ENCODE results near the gene NPAS2. TPM values are rescaled to one million over a fixed set of nuclear protein-coding genes. Genes with fewer than 3 reads are reported as not detected.

Gene NPAS2
- total RNA-seq, 1 experiment from 2014 or later: not detected

- Histone ChIP-seq H3K4me2 (ENCODE audit: low read depth, low read length, poor library complexity, severe bottlenecking) (no peak overlapping the region), H3K4me3 (ENCODE audit: low read length) (no peak overlapping the region), H3K27me3 (ENCODE audit: low read length) (no peaks in the 10 kb centered on the region), H3K27ac (ENCODE audit: low read length) (no peak overlapping the region), H3K9me3 (ENCODE audit: low read length) (no peaks in the 10 kb centered on the region), H3K9ac (ENCODE audit: low read length) (no peak overlapping the region), H2AFZ (ENCODE audit: low read length) (no peak overlapping the region), H3K79me2 (ENCODE audit: low read length) (no peaks in the 10 kb centered on the region), H3K9me2 (replicated peaks; ENCODE audit: insufficient read depth, low read length) (no peaks in the 10 kb centered on the region), H3K36me3 (ENCODE audit: insufficient read depth, low read length) (no peaks in the 10 kb centered on the region), H4K20me1 (ENCODE audit: insufficient read depth, low read depth, low read length) (no peaks in the 10 kb centered on the region), H3K4me1 (ENCODE audit: low read length) (peaks cover 5% of the 10 kb centered on the region)
- no peak for DNase-seq
Observed at GRCh38 chr2:100934504-100935371, 114.8 kb downstream of the NPAS2 start.

DNA sequence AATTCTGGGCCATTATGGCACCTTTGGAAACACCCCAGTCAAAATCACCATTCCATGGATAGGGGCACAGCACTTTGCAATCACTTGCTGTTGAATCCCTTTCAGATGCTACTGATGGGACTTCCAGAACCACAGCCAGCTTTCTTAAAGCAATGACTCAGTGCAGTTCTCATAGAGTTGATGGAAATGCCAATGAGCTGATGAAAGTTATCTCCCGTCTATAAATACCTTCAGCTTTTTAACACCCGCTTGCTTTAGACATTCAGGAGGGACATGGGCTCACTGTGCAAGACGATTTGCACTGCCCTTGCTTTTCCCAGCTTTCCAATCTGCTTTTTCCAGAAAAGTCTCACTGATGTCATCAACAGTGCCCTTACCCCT lies 115.4 kb downstream of the NPAS2 start:
- DNase-seq: no peak
- no peak overlapping the region for H3K27ac ChIP-seq (ENCODE audit: low read length)
- no peak overlapping the region for H2AFZ ChIP-seq (ENCODE audit: low read length)
- no peaks in the 10 kb centered on the region for H3K79me2 ChIP-seq (ENCODE audit: low read length)
- no peak overlapping the region for H3K4me3 ChIP-seq (ENCODE audit: low read length)
- no peak overlapping the region for H3K9ac ChIP-seq (ENCODE audit: low read length)
- H3K9me3 ChIP-seq (ENCODE audit: low read length): no peaks in the 10 kb centered on the region
- no peak overlapping the region for H3K4me2 ChIP-seq (ENCODE audit: low read depth, low read length, poor library complexity, severe bottlenecking)
- no peaks in the 10 kb centered on the region for H4K20me1 ChIP-seq (ENCODE audit: insufficient read depth, low read depth, low read length)
- H3K27me3 ChIP-seq (ENCODE audit: low read length): no peaks in the 10 kb centered on the region
- H3K4me1 ChIP-seq (ENCODE audit: low read length): peaks cover 5% of the 10 kb centered on the region
- no peaks in the 10 kb centered on the region for H3K9me2 ChIP-seq (replicated peaks; ENCODE audit: insufficient read depth, low read length)
- no peaks in the 10 kb centered on the region for H3K36me3 ChIP-seq (ENCODE audit: insufficient read depth, low read length)

DNA sequence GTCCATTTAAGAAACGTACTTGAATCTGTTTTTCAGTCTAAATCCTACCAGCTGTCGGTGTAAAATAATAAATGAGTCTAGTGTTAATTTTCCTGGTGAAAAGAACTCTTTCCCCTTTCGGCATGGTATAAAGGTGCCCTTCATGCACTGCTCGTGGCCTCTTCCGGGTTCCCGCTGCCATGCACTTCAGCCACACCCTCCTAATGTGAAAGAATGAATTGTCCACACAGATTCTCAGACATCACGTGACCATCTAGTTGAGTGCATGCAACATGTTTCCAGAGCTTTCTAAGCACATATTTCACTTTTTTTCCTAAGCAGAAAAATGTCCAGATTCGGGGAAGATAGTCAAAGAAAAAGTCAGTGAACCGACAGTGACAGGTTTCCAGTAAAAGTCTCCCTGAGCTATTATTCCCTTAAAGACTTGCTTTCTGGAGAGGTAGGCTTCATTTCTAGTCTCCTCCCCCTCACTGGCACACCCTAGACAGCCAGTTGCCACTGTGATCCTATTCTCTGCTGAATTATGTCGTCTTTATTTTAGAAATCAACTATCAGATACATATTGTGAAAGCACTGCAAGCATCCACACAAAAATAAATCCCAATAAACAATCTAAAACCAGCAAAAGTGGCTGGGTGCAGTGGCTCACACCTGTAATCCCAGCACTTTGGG lies 116.3 kb downstream of the NPAS2 start:
- H2AFZ ChIP-seq (ENCODE audit: low read length): no peak overlapping the region
- H3K27ac ChIP-seq (ENCODE audit: low read length): no peak overlapping the region
- H3K27me3 ChIP-seq (ENCODE audit: low read length): no peaks in the 10 kb centered on the region
- no peak for DNase-seq
- no peaks in the 10 kb centered on the region for H3K9me2 ChIP-seq (replicated peaks; ENCODE audit: insufficient read depth, low read length)
- H4K20me1 ChIP-seq (ENCODE audit: insufficient read depth, low read depth, low read length): no peaks in the 10 kb centered on the region
- H3K9ac ChIP-seq (ENCODE audit: low read length): no peak overlapping the region
- no peak overlapping the region for H3K4me2 ChIP-seq (ENCODE audit: low read depth, low read length, poor library complexity, severe bottlenecking)
- no peak overlapping the region for H3K4me3 ChIP-seq (ENCODE audit: low read length)
- peaks cover 5% of the 10 kb centered on the region for H3K4me1 ChIP-seq (ENCODE audit: low read length)
- no peaks in the 10 kb centered on the region for H3K79me2 ChIP-seq (ENCODE audit: low read length)
- H3K9me3 ChIP-seq (ENCODE audit: low read length): no peaks in the 10 kb centered on the region
- no peaks in the 10 kb centered on the region for H3K36me3 ChIP-seq (ENCODE audit: insufficient read depth, low read length)

DNA sequence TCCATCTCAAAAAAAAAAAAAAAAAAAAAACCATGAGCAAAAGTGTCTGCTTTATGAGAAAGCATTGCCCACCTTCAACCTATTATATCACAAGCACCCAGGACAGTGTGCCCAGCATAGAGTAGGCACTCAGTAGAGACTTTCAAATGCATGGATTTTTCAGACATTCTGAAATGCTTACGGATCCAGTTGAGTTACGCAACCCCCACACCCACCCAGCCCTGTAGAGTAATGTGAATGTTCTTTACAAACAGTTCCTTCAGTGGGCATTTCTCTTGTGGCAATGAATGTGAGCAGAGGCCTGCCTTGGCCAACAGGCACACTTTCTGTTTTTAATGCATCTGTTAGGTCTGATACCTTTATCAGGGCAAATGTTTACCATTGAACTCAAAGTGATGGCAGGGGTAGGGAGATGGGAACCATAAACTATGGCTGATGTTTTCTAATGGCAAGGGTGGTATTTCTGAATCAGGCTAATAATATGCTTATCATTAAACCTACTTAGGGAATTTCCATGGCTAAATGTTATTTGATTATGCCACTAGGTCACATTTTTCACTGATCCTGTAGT lies 117.1 kb downstream of the NPAS2 start:
- Histone ChIP-seq H2AFZ (ENCODE audit: low read length) (no peak overlapping the region), H3K79me2 (ENCODE audit: low read length) (no peaks in the 10 kb centered on the region), H3K4me2 (ENCODE audit: low read depth, low read length, poor library complexity, severe bottlenecking) (no peak overlapping the region), H3K4me3 (ENCODE audit: low read length) (no peak overlapping the region), H3K27me3 (ENCODE audit: low read length) (no peaks in the 10 kb centered on the region), H3K9me3 (ENCODE audit: low read length) (no peaks in the 10 kb centered on the region), H4K20me1 (ENCODE audit: insufficient read depth, low read depth, low read length) (no peaks in the 10 kb centered on the region), H3K4me1 (ENCODE audit: low read length) (peaks cover 5% of the 10 kb centered on the region), H3K36me3 (ENCODE audit: insufficient read depth, low read length) (no peaks in the 10 kb centered on the region), H3K9me2 (replicated peaks; ENCODE audit: insufficient read depth, low read length) (no peaks in the 10 kb centered on the region), H3K9ac (ENCODE audit: low read length) (no peak overlapping the region), H3K27ac (ENCODE audit: low read length) (no peak overlapping the region)
- DNase-seq: no peak

- Histone ChIP-seq H3K9ac (ENCODE audit: low read length) (no peak overlapping the region), H4K20me1 (ENCODE audit: insufficient read depth, low read depth, low read length) (no peaks in the 10 kb centered on the region), H3K9me3 (ENCODE audit: low read length) (no peaks in the 10 kb centered on the region), H3K36me3 (ENCODE audit: insufficient read depth, low read length) (no peaks in the 10 kb centered on the region), H2AFZ (ENCODE audit: low read length) (no peak overlapping the region), H3K9me2 (replicated peaks; ENCODE audit: insufficient read depth, low read length) (no peaks in the 10 kb centered on the region), H3K27me3 (ENCODE audit: low read length) (no peaks in the 10 kb centered on the region), H3K79me2 (ENCODE audit: low read length) (no peaks in the 10 kb centered on the region), H3K4me1 (ENCODE audit: low read length) (peaks cover 5% of the 10 kb centered on the region), H3K27ac (ENCODE audit: low read length) (no peak overlapping the region), H3K4me2 (ENCODE audit: low read depth, low read length, poor library complexity, severe bottlenecking) (no peak overlapping the region), H3K4me3 (ENCODE audit: low read length) (no peak overlapping the region)
- no peak for DNase-seq
Observed at GRCh38 chr2:100938031-100939026, 118.4 kb downstream of the NPAS2 start.

DNA sequence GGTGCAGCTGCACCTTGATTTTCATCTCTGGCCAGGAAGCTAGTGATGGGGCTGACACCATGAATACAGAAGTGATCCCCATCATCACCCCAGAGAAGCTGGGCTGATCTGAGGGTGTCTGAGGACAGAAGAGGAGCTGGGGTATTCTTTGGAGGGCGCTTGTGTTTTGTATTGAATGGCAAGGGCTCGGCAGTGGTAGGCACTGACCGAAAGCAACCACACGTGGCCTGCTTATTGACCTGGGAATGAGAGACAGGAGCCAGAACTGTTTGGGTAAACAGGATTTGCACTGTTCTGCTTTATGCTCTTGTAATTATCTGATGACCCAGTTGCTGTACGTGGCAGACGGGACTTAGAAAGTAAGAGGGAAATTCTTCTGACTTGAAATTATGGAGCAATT lies 119.5 kb downstream of the NPAS2 start:
- H3K27ac ChIP-seq (ENCODE audit: low read length): no peak overlapping the region
- peaks cover 5% of the 10 kb centered on the region for H3K4me1 ChIP-seq (ENCODE audit: low read length)
- no peaks in the 10 kb centered on the region for H3K36me3 ChIP-seq (ENCODE audit: insufficient read depth, low read length)
- no peak overlapping the region for H2AFZ ChIP-seq (ENCODE audit: low read length)
- no peak overlapping the region for H3K4me2 ChIP-seq (ENCODE audit: low read depth, low read length, poor library complexity, severe bottlenecking)
- no peaks in the 10 kb centered on the region for H4K20me1 ChIP-seq (ENCODE audit: insufficient read depth, low read depth, low read length)
- H3K9me3 ChIP-seq (ENCODE audit: low read length): no peaks in the 10 kb centered on the region
- H3K9ac ChIP-seq (ENCODE audit: low read length): no peak overlapping the region
- DNase-seq: no peak
- H3K9me2 ChIP-seq (replicated peaks; ENCODE audit: insufficient read depth, low read length): no peaks in the 10 kb centered on the region
- H3K4me3 ChIP-seq (ENCODE audit: low read length): no peak overlapping the region
- no peaks in the 10 kb centered on the region for H3K27me3 ChIP-seq (ENCODE audit: low read length)
- H3K79me2 ChIP-seq (ENCODE audit: low read length): no peaks in the 10 kb centered on the region

DNA sequence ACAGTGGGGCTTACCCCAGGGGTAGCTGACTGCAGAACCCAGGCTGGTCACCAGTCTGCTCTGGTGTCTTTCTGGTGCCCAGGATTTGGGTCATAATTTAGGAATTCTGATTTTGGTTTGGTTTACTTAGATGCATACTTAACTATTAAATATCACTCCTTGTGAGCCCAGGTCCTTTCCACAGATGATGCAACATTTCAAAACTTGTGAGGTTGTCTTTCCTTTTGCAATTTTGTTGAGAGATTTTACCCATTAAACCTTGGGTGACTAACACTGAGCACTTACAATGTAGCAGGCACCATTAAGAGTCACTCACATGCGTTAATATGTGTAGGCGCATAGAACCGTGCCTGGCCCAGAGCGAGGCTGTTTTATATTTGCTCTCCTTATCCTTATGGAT lies 120.3 kb downstream of the NPAS2 start:
- Histone ChIP-seq H3K9me3 (ENCODE audit: low read length) (no peaks in the 10 kb centered on the region), H3K79me2 (ENCODE audit: low read length) (no peaks in the 10 kb centered on the region), H3K4me2 (ENCODE audit: low read depth, low read length, poor library complexity, severe bottlenecking) (no peak overlapping the region), H3K27me3 (ENCODE audit: low read length) (no peaks in the 10 kb centered on the region), H3K27ac (ENCODE audit: low read length) (no peak overlapping the region), H2AFZ (ENCODE audit: low read length) (no peak overlapping the region), H3K4me3 (ENCODE audit: low read length) (no peak overlapping the region), H3K36me3 (ENCODE audit: insufficient read depth, low read length) (no peaks in the 10 kb centered on the region), H3K9ac (ENCODE audit: low read length) (no peak overlapping the region), H4K20me1 (ENCODE audit: insufficient read depth, low read depth, low read length) (no peaks in the 10 kb centered on the region), H3K9me2 (replicated peaks; ENCODE audit: insufficient read depth, low read length) (no peaks in the 10 kb centered on the region), H3K4me1 (ENCODE audit: low read length) (no peaks in the 10 kb centered on the region; the same call in 1 of the 2 replicates)
- no peak for DNase-seq
